ES-I3 (cell line): ENCODE measurements around the gene CRACR2A.

Experiments
- H3K36me3 ChIP-seq: 2 replicates; pipeline ENCODE4 v1.6.1; 2013; ENCODE audit warnings: mild to moderate bottlenecking, low read length, control low read depth, moderate library complexity; ENCODE audit not compliant: insufficient read depth
- H3K4me1 ChIP-seq: 2 replicates; pipeline ENCODE4 v1.6.1; 2013; ENCODE audit warnings: mild to moderate bottlenecking, control low read depth, low read length; ENCODE audit not compliant: insufficient read depth
- H3K9ac ChIP-seq: 2 replicates; pipeline ENCODE4 v1.6.1; 2013; ENCODE audit warnings: low read depth, mild to moderate bottlenecking, low read length, moderate library complexity
- H3K9me3 ChIP-seq: 2 replicates; pipeline ENCODE4 v1.6.1; 2013; ENCODE audit warnings: mild to moderate bottlenecking, low read length, moderate library complexity; ENCODE audit not compliant: control insufficient read depth, insufficient read depth

CRACR2A gene

GRCh38 chr12:3672113-3672509, 80.8 kb downstream of the CRACR2A start:
- no peak overlapping the region for H3K9ac ChIP-seq
- no peaks in the 10 kb centered on the region for H3K36me3 ChIP-seq
- no peaks in the 10 kb centered on the region for H3K4me1 ChIP-seq
- no peaks in the 10 kb centered on the region for H3K9me3 ChIP-seq

GRCh38 chr12:3671330-3672112, 81.4 kb downstream of the CRACR2A start:
- Histone ChIP-seq H3K4me1 (no peaks in the 10 kb centered on the region), H3K36me3 (no peaks in the 10 kb centered on the region), H3K9ac (no peak overlapping the region)

GRCh38 chr12:3670083-3670620, 82.8 kb downstream of the CRACR2A start:
- H3K9ac ChIP-seq = no peak overlapping the region
- no peaks in the 10 kb centered on the region for H3K4me1 ChIP-seq
- H3K36me3 ChIP-seq = no peaks in the 10 kb centered on the region

More at GRCh38 chr12:3671330-3672112, 81.4 kb downstream of the CRACR2A start:
- no peaks in the 10 kb centered on the region for H3K9me3 ChIP-seq

GRCh38 chr12:3669594-3669993, 83.3 kb downstream of the CRACR2A start:
- no peaks in the 10 kb centered on the region for H3K4me1 ChIP-seq
- no peak overlapping the region for H3K9ac ChIP-seq
- H3K9me3 ChIP-seq = no peaks in the 10 kb centered on the region
- H3K36me3 ChIP-seq = no peaks in the 10 kb centered on the region

More at GRCh38 chr12:3670083-3670620, 82.8 kb downstream of the CRACR2A start:
- H3K9me3 ChIP-seq = no peaks in the 10 kb centered on the region

DNA sequence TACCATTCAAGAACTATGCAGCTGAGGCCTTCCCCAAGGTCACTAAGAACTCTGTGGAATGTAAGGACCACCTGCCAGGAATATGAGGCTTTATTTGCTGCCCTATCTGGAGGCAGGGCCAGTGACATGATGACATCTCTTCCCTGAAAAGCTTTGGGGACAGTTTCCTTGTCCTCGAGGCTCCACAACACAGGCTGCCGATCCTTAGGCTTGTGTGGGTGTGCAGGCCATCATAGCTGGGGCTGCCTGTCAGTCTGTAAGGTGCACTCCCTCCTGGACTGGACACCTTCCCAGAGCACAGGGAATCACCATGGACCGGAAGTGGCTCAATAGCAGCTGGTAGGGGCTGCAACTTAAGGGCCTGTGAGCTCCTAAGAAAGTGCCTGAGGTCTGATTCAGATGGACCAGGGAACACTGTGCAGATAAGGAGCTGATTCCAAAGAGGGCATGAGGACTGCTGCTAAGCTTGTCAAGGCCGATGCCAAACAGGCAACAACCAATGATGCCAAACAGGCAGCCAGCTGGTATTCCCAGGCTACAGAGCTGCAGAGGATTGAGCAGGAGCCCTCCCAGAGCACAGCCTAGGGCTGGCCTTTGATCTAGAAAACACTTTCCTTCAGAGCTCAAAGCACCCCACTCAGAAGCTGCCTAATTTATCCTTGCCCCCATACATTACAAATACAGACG, 84.3 kb downstream of the CRACR2A start:
- Histone ChIP-seq H3K36me3 (no peaks in the 10 kb centered on the region), H3K9ac (no peak overlapping the region), H3K4me1 (no peaks in the 10 kb centered on the region), H3K9me3 (no peaks in the 10 kb centered on the region)

GRCh38 chr12:3667485-3667884, 85.4 kb downstream of the CRACR2A start:
- Histone ChIP-seq H3K36me3 (no peaks in the 10 kb centered on the region), H3K9ac (no peak overlapping the region), H3K9me3 (no peaks in the 10 kb centered on the region), H3K4me1 (no peaks in the 10 kb centered on the region)

GRCh38 chr12:3666441-3666840, 86.5 kb downstream of the CRACR2A start:
- no peaks in the 10 kb centered on the region for H3K36me3 ChIP-seq
- no peaks in the 10 kb centered on the region for H3K9me3 ChIP-seq
- no peak overlapping the region for H3K9ac ChIP-seq

GRCh38 chr12:3662521-3662921, 90.4 kb downstream of the CRACR2A start:
- H3K9ac ChIP-seq = no peak overlapping the region
- no peaks in the 10 kb centered on the region for H3K36me3 ChIP-seq
- H3K9me3 ChIP-seq = no peaks in the 10 kb centered on the region
- H3K4me1 ChIP-seq = no peaks in the 10 kb centered on the region

More at GRCh38 chr12:3666441-3666840, 86.5 kb downstream of the CRACR2A start:
- no peaks in the 10 kb centered on the region for H3K4me1 ChIP-seq

- Histone ChIP-seq H3K9me3 (no peaks in the 10 kb centered on the region), H3K4me1 (no peaks in the 10 kb centered on the region), H3K9ac (no peak overlapping the region), H3K36me3 (no peaks in the 10 kb centered on the region)
Observed at GRCh38 chr12:3661028-3661427, 91.9 kb downstream of the CRACR2A start.

- Histone ChIP-seq H3K9ac (no peak overlapping the region), H3K36me3 (no peaks in the 10 kb centered on the region), H3K4me1 (no peaks in the 10 kb centered on the region), H3K9me3 (no peaks in the 10 kb centered on the region)
Observed at GRCh38 chr12:3658327-3659163, 94.4 kb downstream of the CRACR2A start.

DNA sequence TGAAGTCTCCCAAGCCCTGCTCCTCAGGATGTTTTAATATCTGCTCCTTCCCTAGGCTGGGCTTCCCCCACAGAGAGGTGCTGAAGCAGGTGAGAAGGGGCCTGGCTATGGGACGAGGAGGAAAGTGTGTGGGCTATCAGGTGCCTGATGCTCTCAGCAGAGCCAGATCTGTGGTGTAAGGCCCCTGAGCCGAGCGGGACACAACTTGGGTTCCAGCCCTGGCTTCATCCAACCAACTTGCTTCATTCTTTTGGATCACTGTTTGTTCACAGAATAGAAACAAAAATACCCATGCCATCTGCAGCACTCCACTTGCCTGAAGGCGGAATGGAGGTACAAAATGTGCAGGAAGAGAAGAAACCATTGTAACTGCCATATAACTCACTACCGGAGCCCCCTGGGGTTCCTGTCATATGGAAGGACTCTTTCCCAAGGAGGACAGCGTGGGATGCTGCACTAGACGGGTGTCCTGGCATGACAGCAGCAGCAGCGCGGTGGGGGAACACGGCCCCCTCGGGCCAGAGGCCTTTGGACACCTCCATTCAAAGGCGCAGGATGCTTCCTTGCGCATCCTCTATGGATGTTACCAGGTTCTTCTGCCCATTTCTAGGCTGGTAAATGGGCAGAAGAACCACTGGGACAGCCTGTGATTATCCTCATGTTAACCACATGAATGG, 95.8 kb downstream of the CRACR2A start:
- no peaks in the 10 kb centered on the region for H3K4me1 ChIP-seq
- H3K36me3 ChIP-seq = no peaks in the 10 kb centered on the region
- no peaks in the 10 kb centered on the region for H3K9me3 ChIP-seq
- H3K9ac ChIP-seq = no peak overlapping the region

DNA sequence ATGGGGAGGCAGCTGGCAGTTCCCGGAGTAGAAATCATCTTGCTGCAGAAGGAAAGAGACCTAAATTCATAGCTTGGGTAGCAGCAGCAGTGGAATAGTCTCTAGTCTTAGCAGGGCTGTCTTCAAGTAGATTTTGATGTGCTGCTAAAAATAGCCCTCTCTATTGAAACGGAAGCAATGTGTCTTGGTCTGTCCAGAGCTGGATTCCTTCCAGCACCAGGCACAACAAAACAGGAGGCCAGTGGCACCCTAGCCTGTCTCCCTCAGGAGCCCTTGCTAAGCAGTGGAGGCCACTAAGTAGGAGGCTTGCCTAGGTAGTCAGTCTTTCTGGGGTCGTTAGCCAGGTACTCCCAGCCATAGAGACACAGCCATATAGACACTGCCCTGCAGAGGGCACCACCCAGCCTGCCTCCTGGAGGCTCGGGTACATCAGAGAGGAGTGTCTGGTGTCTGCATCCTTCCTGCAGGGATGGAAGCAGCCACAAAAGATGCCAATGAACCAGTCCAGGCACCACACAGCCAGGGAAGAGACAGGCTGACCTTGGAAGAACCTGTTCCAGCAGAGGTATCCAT, 97.5 kb downstream of the CRACR2A start:
- H3K9ac ChIP-seq = no peak overlapping the region
- no peaks in the 10 kb centered on the region for H3K36me3 ChIP-seq
- no peaks in the 10 kb centered on the region for H3K9me3 ChIP-seq
- no peaks in the 10 kb centered on the region for H3K4me1 ChIP-seq

GRCh38 chr12:3651585-3652424, 101.1 kb downstream of the CRACR2A start:
- Histone ChIP-seq H3K36me3 (no peaks in the 10 kb centered on the region), H3K4me1 (peaks cover 6% of the 10 kb centered on the region), H3K9me3 (no peaks in the 10 kb centered on the region)

More at GRCh38 chr12:3651585-3652424, 101.1 kb downstream of the CRACR2A start:
- no peak overlapping the region for H3K9ac ChIP-seq
